Measurements from ENCODE around the gene PUSL1.

Gene PUSL1

DNA sequence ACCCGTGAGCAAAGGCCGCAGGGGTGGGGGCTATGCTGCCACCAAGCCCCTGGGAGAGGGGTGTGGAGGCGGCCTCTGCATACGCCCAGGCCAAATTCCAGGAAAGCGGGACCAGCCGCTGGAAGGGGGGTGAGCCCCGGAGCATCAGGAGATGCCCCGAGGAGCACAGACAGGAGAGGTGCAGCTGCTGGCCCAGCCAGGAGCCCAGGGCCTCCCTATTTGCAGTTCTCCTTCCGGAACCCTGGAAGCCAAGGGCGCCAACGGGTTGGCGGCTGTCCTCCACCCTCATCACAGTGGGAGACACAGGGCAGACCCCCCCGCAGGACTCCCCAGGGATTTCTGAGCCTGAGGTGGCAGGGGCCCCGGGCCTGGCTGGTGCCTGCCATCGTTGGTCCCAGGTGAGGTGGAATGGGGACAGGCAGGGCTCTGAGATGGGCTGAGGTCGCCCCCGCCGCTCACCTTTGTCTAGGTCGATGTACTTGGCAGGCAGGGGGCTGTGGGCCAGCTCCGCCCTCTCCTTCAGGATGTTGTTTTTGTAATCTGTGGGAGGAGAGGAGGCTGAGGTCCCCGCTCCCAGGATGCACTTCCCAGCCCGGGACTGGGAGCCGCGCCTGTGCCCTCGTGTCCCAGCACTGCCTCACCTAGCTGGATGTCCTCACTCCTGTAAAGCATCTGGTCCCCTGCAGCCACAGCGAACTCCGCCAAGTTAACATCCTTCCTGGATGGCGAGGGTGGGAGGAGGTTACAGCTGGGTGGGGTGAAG lies 45.2 kb downstream of the PUSL1 start:
- H4K8ac ChIP-seq (ENCODE audit: low read depth, low read length), result peak overlapping the region; percentile 1
- H3K27ac ChIP-seq (ENCODE audit: low read depth, low read length), result no peak overlapping the region
- H3K23ac ChIP-seq (ENCODE audit: low read length), result no peak overlapping the region
- H3K4me2 ChIP-seq (ENCODE audit: low read length), result no peak overlapping the region
- no CpG with 5 or more reads among the region's 28 CpGs for WGBS (ENCODE audit: extremely low coverage, insufficient coverage, insufficient read length)
- no peak overlapping the region for H4K12ac ChIP-seq (ENCODE audit: low read depth, low read length)
- H3K4me3 ChIP-seq (ENCODE audit: low read depth, low read length), result no peak overlapping the region
- no peak overlapping the region for H2AFZ ChIP-seq (ENCODE audit: insufficient read depth, low read length, poor library complexity)
- peaks cover 24 to 31% of the 10 kb centered on the region in 2 experiments for H3K4me1 ChIP-seq (ENCODE audit: control insufficient read depth in 1 of 2, insufficient read depth in 2 of 2, low read length in 2 of 2)
- peaks cover 9% of the 10 kb centered on the region for H3K27me3 ChIP-seq (ENCODE audit: insufficient read depth, low read length)
- H2BK5ac ChIP-seq (ENCODE audit: low read depth, low read length, poor library complexity), result no peak overlapping the region
- no peak overlapping the region for H3K9ac ChIP-seq (ENCODE audit: low read length)
- no peak overlapping the region for H3K18ac ChIP-seq (ENCODE audit: low read length)
- H3K79me1 ChIP-seq (ENCODE audit: low read length), result peaks cover 25% of the 10 kb centered on the region
- no peak overlapping the region for H2AK5ac ChIP-seq (ENCODE audit: low read length)
- H3K36me3 ChIP-seq (ENCODE audit: control insufficient read depth in 1 of 2, insufficient read depth in 2 of 2, low read length in 2 of 2), result peaks cover 30 to 31% of the 10 kb centered on the region in 2 experiments
- DNase-seq, result no peak
- H3K4ac ChIP-seq (ENCODE audit: low read depth, low read length), result no peak overlapping the region
- H4K91ac ChIP-seq (ENCODE audit: low read depth, low read length), result no peak overlapping the region
- no peaks in the 10 kb centered on the region for H3K9me3 ChIP-seq (ENCODE audit: insufficient read depth, low read depth, low read length)
- H3K14ac ChIP-seq (ENCODE audit: low read length), result no peak overlapping the region
- H2BK12ac ChIP-seq (ENCODE audit: low read length), result no peak overlapping the region
- peaks cover 18% of the 10 kb centered on the region for H3K79me2 ChIP-seq (ENCODE audit: control insufficient read depth, insufficient read depth, low read length, poor library complexity)
- no peak overlapping the region for H2BK120ac ChIP-seq (ENCODE audit: insufficient read depth, low read length, poor library complexity)

DNA sequence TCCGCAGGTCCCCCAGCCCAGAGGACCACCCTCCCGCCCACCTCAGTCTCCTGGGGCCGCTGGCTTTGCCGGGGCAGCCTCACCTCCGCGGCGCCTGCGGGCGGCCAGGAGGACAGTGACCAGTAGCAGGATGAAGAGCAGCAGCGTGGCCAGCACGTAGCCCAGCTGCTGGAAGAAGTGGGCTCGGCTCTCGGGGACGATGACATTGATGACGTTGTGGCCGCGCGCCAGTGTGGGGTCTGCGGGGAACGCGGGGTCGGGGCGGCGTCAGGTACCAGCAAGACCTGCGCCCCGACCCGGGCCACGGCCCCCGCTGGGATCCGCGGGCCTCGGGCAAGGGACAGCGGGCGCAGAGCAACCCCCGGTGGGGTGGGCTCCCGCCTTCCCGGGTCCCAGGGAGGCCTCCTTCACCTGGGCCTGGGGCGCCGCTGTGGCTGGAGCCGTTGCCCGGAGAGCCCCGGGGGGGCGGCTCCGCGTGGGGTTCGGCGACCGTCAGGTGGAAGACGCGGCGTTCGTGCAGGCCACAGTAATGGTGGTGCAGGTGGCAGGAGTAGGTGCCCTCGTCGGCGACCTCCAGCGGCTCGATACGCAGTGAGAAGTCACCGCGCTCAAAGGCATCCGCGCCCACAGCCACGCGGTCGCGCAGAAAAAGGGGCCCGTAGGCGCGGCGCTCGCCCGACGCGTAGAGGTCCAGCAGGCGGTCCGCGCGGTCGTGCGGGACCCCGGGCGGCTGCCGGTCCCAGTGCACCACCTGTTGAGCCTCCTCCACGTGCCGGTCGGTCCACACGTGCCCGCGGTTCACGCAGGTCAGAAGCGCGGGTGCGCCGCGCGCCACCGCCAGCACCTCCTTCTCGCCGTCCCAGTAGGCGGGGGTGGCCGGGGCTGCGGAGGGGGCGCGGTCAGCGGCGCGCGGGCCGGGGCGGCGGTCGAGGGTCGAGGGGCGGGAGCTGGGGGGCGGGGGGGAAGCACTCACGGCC lies 46.2 kb downstream of the PUSL1 start:
- Histone ChIP-seq H3K79me2 (ENCODE audit: control insufficient read depth, insufficient read depth, low read length, poor library complexity) (peaks cover 18% of the 10 kb centered on the region), H2BK120ac (ENCODE audit: insufficient read depth, low read length, poor library complexity) (no peak overlapping the region), H3K79me1 (ENCODE audit: low read length) (peaks cover 30% of the 10 kb centered on the region), H3K4me1 (ENCODE audit: control insufficient read depth in 1 of 2, insufficient read depth in 2 of 2, low read length in 2 of 2) (peaks cover 33 to 39% of the 10 kb centered on the region in 2 experiments), H4K12ac (ENCODE audit: low read depth, low read length) (no peak overlapping the region), H3K4ac (ENCODE audit: low read depth, low read length) (no peak overlapping the region), H3K18ac (ENCODE audit: low read length) (peak overlapping the region; percentile 55), H2AK5ac (ENCODE audit: low read length) (no peak overlapping the region), H2BK5ac (ENCODE audit: low read depth, low read length, poor library complexity) (no peak overlapping the region), H3K9ac (ENCODE audit: low read length) (no peak overlapping the region), H3K4me2 (ENCODE audit: low read length) (peak overlapping the region; percentile 32), H4K91ac (ENCODE audit: low read depth, low read length) (no peak overlapping the region), H3K36me3 (ENCODE audit: control insufficient read depth in 1 of 2, insufficient read depth in 2 of 2, low read length in 2 of 2) (peaks cover 30 to 31% of the 10 kb centered on the region in 2 experiments), H3K14ac (ENCODE audit: low read length) (no peak overlapping the region), H3K23ac (ENCODE audit: low read length) (no peak overlapping the region), H2AFZ (ENCODE audit: insufficient read depth, low read length, poor library complexity) (no peak overlapping the region), H3K27ac (ENCODE audit: low read depth, low read length) (no peak overlapping the region), H3K9me3 (ENCODE audit: insufficient read depth, low read depth, low read length) (no peaks in the 10 kb centered on the region), H2BK12ac (ENCODE audit: low read length) (no peak overlapping the region), H3K27me3 (ENCODE audit: insufficient read depth, low read length) (peaks cover 9% of the 10 kb centered on the region), H4K8ac (ENCODE audit: low read depth, low read length) (peak overlapping the region; percentile 43), H3K4me3 (ENCODE audit: low read depth, low read length) (peak overlapping the region; percentile 44)
- WGBS (ENCODE audit: extremely low coverage, insufficient coverage, insufficient read length), result no CpG with 5 or more reads among the region's 116 CpGs
- DNase-seq, result peak in 1 of 2 donors; percentile 26

DNA sequence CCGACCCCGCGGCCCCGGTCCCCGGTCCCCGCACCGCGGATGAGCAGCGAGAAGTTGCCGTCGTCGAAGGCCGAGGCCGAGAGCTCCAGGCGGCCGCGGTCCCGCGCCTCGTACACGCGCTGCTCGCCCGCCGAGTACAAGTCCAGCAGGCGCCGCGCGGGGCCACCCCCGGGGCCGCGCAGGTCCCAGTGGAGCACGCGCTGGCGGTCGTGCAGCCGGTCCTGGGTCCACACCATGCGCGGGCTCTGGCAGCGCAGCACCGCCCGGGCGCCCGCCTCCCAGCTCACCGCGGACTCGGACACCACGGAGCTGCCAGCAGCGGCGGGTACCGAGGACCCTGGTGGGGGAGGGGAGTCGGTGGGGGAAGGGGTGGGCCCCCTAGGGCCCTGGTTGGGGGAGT lies 47.0 kb downstream of the PUSL1 start:
- Histone ChIP-seq H3K23ac (ENCODE audit: low read length) (no peak overlapping the region), H3K9me3 (ENCODE audit: insufficient read depth, low read depth, low read length) (no peaks in the 10 kb centered on the region), H4K12ac (ENCODE audit: low read depth, low read length) (no peak overlapping the region), H3K4me1 (ENCODE audit: control insufficient read depth in 1 of 2, insufficient read depth in 2 of 2, low read length in 2 of 2) (peaks cover 38 to 45% of the 10 kb centered on the region in 2 experiments), H4K91ac (ENCODE audit: low read depth, low read length) (no peak overlapping the region), H3K79me1 (ENCODE audit: low read length) (peaks cover 35% of the 10 kb centered on the region), H3K4me3 (ENCODE audit: low read depth, low read length) (no peak overlapping the region), H4K8ac (ENCODE audit: low read depth, low read length) (no peak overlapping the region), H2BK12ac (ENCODE audit: low read length) (no peak overlapping the region), H3K4ac (ENCODE audit: low read depth, low read length) (no peak overlapping the region), H3K36me3 (ENCODE audit: control insufficient read depth in 1 of 2, insufficient read depth in 2 of 2, low read length in 2 of 2) (peaks cover 30 to 31% of the 10 kb centered on the region in 2 experiments), H3K79me2 (ENCODE audit: control insufficient read depth, insufficient read depth, low read length, poor library complexity) (peaks cover 21% of the 10 kb centered on the region), H2BK5ac (ENCODE audit: low read depth, low read length, poor library complexity) (no peak overlapping the region), H2AK5ac (ENCODE audit: low read length) (no peak overlapping the region), H2AFZ (ENCODE audit: insufficient read depth, low read length, poor library complexity) (no peak overlapping the region), H3K27ac (ENCODE audit: low read depth, low read length) (no peak overlapping the region), H3K14ac (ENCODE audit: low read length) (no peak overlapping the region), H3K4me2 (ENCODE audit: low read length) (peak overlapping the region; percentile 41), H2BK120ac (ENCODE audit: insufficient read depth, low read length, poor library complexity) (no peak overlapping the region), H3K18ac (ENCODE audit: low read length) (peak overlapping the region; percentile 64), H3K27me3 (ENCODE audit: insufficient read depth, low read length) (peaks cover 9% of the 10 kb centered on the region), H3K9ac (ENCODE audit: low read length) (no peak overlapping the region)
- DNase-seq, result peak; percentile 51 to 57
- no CpG with 5 or more reads among the region's 52 CpGs for WGBS (ENCODE audit: extremely low coverage, insufficient coverage, insufficient read length)

GRCh38 chr1:1356166-1356795 lies 47.9 kb downstream of the PUSL1 start:
- H3K79me1 ChIP-seq (ENCODE audit: low read length), result peaks cover 43% of the 10 kb centered on the region
- no peak overlapping the region for H2AFZ ChIP-seq (ENCODE audit: insufficient read depth, low read length, poor library complexity)
- no peak overlapping the region for H3K14ac ChIP-seq (ENCODE audit: low read length)
- no peak overlapping the region for H3K27ac ChIP-seq (ENCODE audit: low read depth, low read length)
- no peaks in the 10 kb centered on the region for H3K9me3 ChIP-seq (ENCODE audit: insufficient read depth, low read depth, low read length)
- H4K91ac ChIP-seq (ENCODE audit: low read depth, low read length), result no peak overlapping the region
- no peak overlapping the region for H4K12ac ChIP-seq (ENCODE audit: low read depth, low read length)
- no peak overlapping the region for H4K8ac ChIP-seq (ENCODE audit: low read depth, low read length)
- H3K9ac ChIP-seq (ENCODE audit: low read length), result no peak overlapping the region
- H3K18ac ChIP-seq (ENCODE audit: low read length), result no peak overlapping the region
- H3K36me3 ChIP-seq (ENCODE audit: control insufficient read depth in 1 of 2, insufficient read depth in 2 of 2, low read length in 2 of 2), result peaks cover 30 to 31% of the 10 kb centered on the region in 2 experiments
- H2BK12ac ChIP-seq (ENCODE audit: low read length), result no peak overlapping the region
- H3K23ac ChIP-seq (ENCODE audit: low read length), result no peak overlapping the region
- no peak overlapping the region for H2AK5ac ChIP-seq (ENCODE audit: low read length)
- no peak for DNase-seq
- H3K4me3 ChIP-seq (ENCODE audit: low read depth, low read length), result no peak overlapping the region
- H3K4me2 ChIP-seq (ENCODE audit: low read length), result peak overlapping the region; percentile 61
- no peak overlapping the region for H3K4ac ChIP-seq (ENCODE audit: low read depth, low read length)
- H2BK5ac ChIP-seq (ENCODE audit: low read depth, low read length, poor library complexity), result no peak overlapping the region
- peaks cover 24% of the 10 kb centered on the region for H3K79me2 ChIP-seq (ENCODE audit: control insufficient read depth, insufficient read depth, low read length, poor library complexity)
- H2BK120ac ChIP-seq (ENCODE audit: insufficient read depth, low read length, poor library complexity), result no peak overlapping the region
- WGBS (ENCODE audit: extremely low coverage, insufficient coverage, insufficient read length), result no CpG with 5 or more reads among the region's 8 CpGs
- H3K4me1 ChIP-seq (ENCODE audit: control insufficient read depth in 1 of 2, insufficient read depth in 2 of 2, low read length in 2 of 2), result peaks cover 44 to 52% of the 10 kb centered on the region in 2 experiments
- peaks cover 9% of the 10 kb centered on the region for H3K27me3 ChIP-seq (ENCODE audit: insufficient read depth, low read length)

All from trophoblast cell (in vitro differentiated cells and primary cell).